Caki2 (cell line): ENCODE measurements around the gene C7orf25. TPM values are rescaled to one million over a fixed set of nuclear protein-coding genes. Genes with fewer than 3 reads are reported as not detected.

Experiments
- DNase-seq: peaks from one replicate; pipeline ENCODE4 v3.0.0-alpha.2; 2015; ENCODE audit warnings: low read depth
- in situ Hi-C: cut with HindIII; loops from 2 replicates; pipeline ENCODE4 v1.10.0; 2016; ENCODE audit warnings: low sequenced_read_pairs, low pct_unique_long_range_greater_than_20kb, mixed read lengths
- total RNA-seq: library from RNA; depleted of rRNA; stranded (reverse); fragments of >200 nt; shearing (Covaris generic); gene quantifications from 2 replicates; pipeline ENCODE4 v1.2.3, GENCODE V29; 2014; ENCODE audit warnings: low replicate concordance; rRNA removed

The C7orf25 gene
- total RNA-seq: 12.2 and 14.4 TPM in 2 replicates

- peak; percentile 94 for DNase-seq
Observed at GRCh38 chr7:42911454-42912447, at the start of gene C7orf25. Gene C7orf25 (minus strand): TSS chr7:42912070. CDS start chr7:42910900, 1,170 bp downstream.

GRCh38 chr7:42961170-42961569 is 49.3 kb upstream of the C7orf25 start:
- no peak for DNase-seq
- in situ Hi-C loops: no loop called here

More at GRCh38 chr7:42911454-42912447, at the start of gene C7orf25:
- in situ Hi-C loops: no loop called here

GRCh38 chr7:42960762-42961161 is 48.9 kb upstream of the C7orf25 start:
- in situ Hi-C loops: no loop called here
- DNase-seq: no peak

- in situ Hi-C loops: no loop called here
- DNase-seq: no peak
Observed at GRCh38 chr7:42959549-42959948, 47.7 kb upstream of the C7orf25 start.

GRCh38 chr7:42956062-42956461 is 44.2 kb upstream of the C7orf25 start:
- no peak for DNase-seq
- in situ Hi-C loops: no loop called here

GRCh38 chr7:42953994-42954393 is 42.1 kb upstream of the C7orf25 start:
- in situ Hi-C loops: no loop called here
- no peak for DNase-seq

- no peak for DNase-seq
- in situ Hi-C loops: no loop called here
Observed at GRCh38 chr7:42952328-42952727, 40.5 kb upstream of the C7orf25 start.

GRCh38 chr7:42950417-42950816 is 38.5 kb upstream of the C7orf25 start:
- DNase-seq: no peak
- in situ Hi-C loops: no loop called here

GRCh38 chr7:42947521-42947920 is 35.7 kb upstream of the C7orf25 start:
- in situ Hi-C loops: no loop called here
- no peak for DNase-seq

- in situ Hi-C loops: no loop called here
- no peak for DNase-seq
Observed at GRCh38 chr7:42946627-42946950, 34.7 kb upstream of the C7orf25 start.

- in situ Hi-C loops: no loop called here
- no peak for DNase-seq
Observed at GRCh38 chr7:42945821-42946626, 34.2 kb upstream of the C7orf25 start.

- in situ Hi-C loops: no loop called here
- peak; percentile 49 for DNase-seq
Observed at GRCh38 chr7:42940985-42941847, 29.3 kb upstream of the C7orf25 start.

- DNase-seq: no peak
- in situ Hi-C loops: no loop called here
Observed at GRCh38 chr7:42939457-42940240, 27.8 kb upstream of the C7orf25 start.

GRCh38 chr7:42935861-42936260 is 24.0 kb upstream of the C7orf25 start:
- no peak for DNase-seq
- in situ Hi-C loops: no loop called here

GRCh38 chr7:42934291-42934690 is 22.4 kb upstream of the C7orf25 start:
- in situ Hi-C loops: no loop called here
- no peak for DNase-seq

- in situ Hi-C loops: no loop called here
- DNase-seq: peak; percentile 31
Observed at GRCh38 chr7:42932811-42933591, 21.1 kb upstream of the C7orf25 start.
